Cardiac septum (tissue), 1 donor: Measurements from ENCODE around the gene LGMN. TPM values are rescaled to one million over a fixed set of nuclear protein-coding genes. Genes with fewer than 3 reads are reported as not detected.
"Not testable (repeated sequence)": the region's sequence is repeated elsewhere in the genome, so short reads cannot be mapped to it uniquely, and the experiment has no call there.

Experiments used
- DNase-seq: peaks from one replicate; pipeline ENCODE4 v3.0.0-alpha.2; 2020; ENCODE audit warnings: low spot score
- intact Hi-C: fragments of 100-400 bp; cut with DNase I; formaldehyde crosslinking; loops from one replicate; pipeline ENCODE4 v1.14.0; 2022
- long read RNA-seq: library from polyadenylated mRNA; unstranded; transcript quantifications from one replicate; pipeline ENCODE4 v2.0.0, GENCODE V29; 2021
- total RNA-seq: library from RNA; stranded (reverse); fragmentation: NEBNext Ultra II Directional; extraction: Animal tissue kit (Norgen Biotek cat#: 25700); gene quantifications from one replicate; pipeline ENCODE4 v1.2.1, GENCODE V29; 2021
- donor health status: DM: no; HTN: no; CAD: no.

LGMN gene
- total RNA-seq = 81.8 TPM
- long read RNA-seq, transcript LGMN-201 (14 exons, 2,055 nt) = major isoform, 42 of 58 reads
- long read RNA-seq, transcript LGMN-211 (12 exons, 1,728 nt) = minor isoform, 5 of 58 reads
- long read RNA-seq, partial matches to known transcripts = 6 of 58 reads
- long read RNA-seq, other reads (novel, unspliced or antisense) = 5 of 58 reads

GRCh38 chr14:92748259-92749016 is at the start of gene LGMN:
Gene LGMN (minus strand): TSS chr14:92748627. CDS start chr14:92732786, 15,841 bp downstream.
- peak; percentile 97 for DNase-seq

GRCh38 chr14:92794961-92795360 is 46.5 kb upstream of the LGMN start:
- DNase-seq = no peak
- intact Hi-C loops = no loop called here

More at GRCh38 chr14:92748259-92749016, at the start of gene LGMN:
- intact Hi-C loops = loop anchor here (5.0 kb wide), 1 partner anchor 34 kb away; no protein-coding TSS in a partner anchor

GRCh38 chr14:92794547-92794941 is 46.1 kb upstream of the LGMN start:
- intact Hi-C loops = no loop called here
- DNase-seq = no peak

GRCh38 chr14:92793709-92794546 is 45.5 kb upstream of the LGMN start, which contains the start of gene GOLGA5:
Gene GOLGA5 (plus strand): TSS chr14:92794305. CDS start chr14:92797438, 3,133 bp downstream.
- peak; percentile 99 for DNase-seq
- intact Hi-C loops = no loop called here

GRCh38 chr14:92792885-92793284 is 44.5 kb upstream of the LGMN start:
- no peak for DNase-seq
- intact Hi-C loops = no loop called here

- no peak for DNase-seq
- intact Hi-C loops = no loop called here
Measured at GRCh38 chr14:92789457-92790089, 41.1 kb upstream of the LGMN start.

GRCh38 chr14:92787554-92787953 is 39.1 kb upstream of the LGMN start:
- no peak for DNase-seq
- intact Hi-C loops = no loop called here

- intact Hi-C loops = no loop called here
- no peak for DNase-seq
Measured at GRCh38 chr14:92786427-92786756, 38.0 kb upstream of the LGMN start.

GRCh38 chr14:92785667-92786426 is 37.4 kb upstream of the LGMN start:
- DNase-seq = no peak
- intact Hi-C loops = no loop called here

GRCh38 chr14:92783813-92784431 is 35.5 kb upstream of the LGMN start:
- intact Hi-C loops = loop anchor here (1.0 to 5.0 kb wide), 2 partner anchors 37 to 70 kb away; partner anchors contain the start of gene LGMN
- no peak for DNase-seq

GRCh38 chr14:92781350-92781749 is 32.9 kb upstream of the LGMN start:
- DNase-seq = no peak
- intact Hi-C loops = loop anchor here (5.0 kb wide), 1 partner anchor 34 kb away; the partner anchor contains the start of gene LGMN

- no peak for DNase-seq
- intact Hi-C loops = loop anchor here (5.0 kb wide), 1 partner anchor 33 kb away; the partner anchor contains the start of gene LGMN
Measured at GRCh38 chr14:92780444-92781232, 32.2 kb upstream of the LGMN start.

- DNase-seq, intact Hi-C loops: not testable (repeated sequence)
Measured at GRCh38 chr14:92778868-92779565, 30.6 kb upstream of the LGMN start.

- DNase-seq, intact Hi-C loops: not testable (repeated sequence)
Measured at GRCh38 chr14:92775292-92775691, 26.9 kb upstream of the LGMN start.

- no peak for DNase-seq
- intact Hi-C loops = no loop called here
Measured at GRCh38 chr14:92774572-92774971, 26.1 kb upstream of the LGMN start.

GRCh38 chr14:92770484-92770883 is 22.1 kb upstream of the LGMN start:
- DNase-seq = no peak

GRCh38 chr14:92768795-92769194 is 20.4 kb upstream of the LGMN start:
- no peak for DNase-seq
- intact Hi-C loops = no loop called here

More at GRCh38 chr14:92770484-92770883, 22.1 kb upstream of the LGMN start:
- intact Hi-C loops = no loop called here
